HG02970 (cell line): Measurements from ENCODE around the gene NMNAT2.

Source experiments
- ATAC-seq: cut with Tn5 transposase; IDR thresholded peaks from one replicate; pipeline ENCODE4 v1.9.1; 2021; ENCODE audit warnings: mild to moderate bottlenecking, moderate library complexity, moderate number of reproducible peaks; ENCODE audit not compliant: unreplicated experiment, low FRiP score

NMNAT2 gene

DNA sequence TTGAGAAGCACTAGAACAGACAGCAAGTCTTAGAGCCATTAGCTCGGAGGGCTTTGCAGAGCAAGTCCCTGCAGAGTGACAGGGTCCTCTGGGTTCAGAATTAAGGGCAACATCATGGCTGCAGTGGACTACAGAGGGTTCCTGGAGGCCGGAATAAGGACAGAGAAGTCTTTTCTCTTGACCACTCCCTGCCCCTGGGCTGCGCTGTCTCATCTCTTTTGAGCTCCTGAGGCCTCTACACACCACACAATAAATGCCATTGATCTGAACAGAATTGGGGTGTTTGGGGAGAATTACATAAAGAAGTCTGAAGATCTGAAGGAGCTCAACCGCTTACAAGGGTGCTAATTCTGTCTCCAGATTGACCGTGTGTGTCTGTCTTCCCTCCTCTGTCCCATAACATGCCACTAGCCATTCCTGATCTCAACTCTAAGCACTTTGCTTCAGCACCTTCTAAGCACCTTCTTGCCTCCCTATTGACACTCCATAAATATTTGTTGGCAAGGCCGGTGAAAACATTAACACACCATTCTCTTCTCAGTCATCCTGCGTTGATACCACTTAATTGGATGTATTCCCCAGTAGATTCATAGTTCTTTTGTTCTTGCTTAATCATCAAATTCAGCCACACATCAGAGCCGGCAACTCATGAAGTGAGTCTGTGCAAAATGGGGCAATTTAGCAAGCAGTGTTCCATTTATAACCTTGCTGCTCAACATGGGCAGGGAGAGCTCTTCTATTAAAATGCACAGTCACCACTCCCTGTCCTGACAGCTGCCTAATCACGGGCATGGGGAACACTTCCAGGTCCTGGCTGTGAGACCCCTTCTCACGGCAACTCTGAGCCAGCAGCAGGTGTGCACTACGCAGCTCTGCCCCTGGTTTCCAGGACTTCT is 49.7 kb downstream of the NMNAT2 start:
- ATAC-seq, result no peak

DNA sequence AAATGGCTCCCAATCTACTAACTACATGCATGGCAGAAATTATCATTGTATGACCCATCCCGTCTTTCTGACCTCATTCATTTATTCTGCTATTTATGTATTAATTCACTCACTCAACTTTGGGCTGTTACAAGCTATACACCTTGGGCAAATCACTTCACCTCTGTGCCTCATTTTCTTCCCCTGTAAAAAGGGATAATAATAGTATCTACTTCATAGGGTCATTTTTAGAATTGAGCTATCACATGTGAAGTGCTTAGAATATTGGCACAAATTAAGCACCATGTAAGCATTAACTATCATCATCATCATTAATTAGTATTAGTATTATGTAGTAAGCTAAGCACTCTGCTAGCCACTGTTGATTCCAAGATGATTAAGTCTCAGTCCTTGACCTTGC is 52.1 kb downstream of the NMNAT2 start:
- ATAC-seq, result no peak

DNA sequence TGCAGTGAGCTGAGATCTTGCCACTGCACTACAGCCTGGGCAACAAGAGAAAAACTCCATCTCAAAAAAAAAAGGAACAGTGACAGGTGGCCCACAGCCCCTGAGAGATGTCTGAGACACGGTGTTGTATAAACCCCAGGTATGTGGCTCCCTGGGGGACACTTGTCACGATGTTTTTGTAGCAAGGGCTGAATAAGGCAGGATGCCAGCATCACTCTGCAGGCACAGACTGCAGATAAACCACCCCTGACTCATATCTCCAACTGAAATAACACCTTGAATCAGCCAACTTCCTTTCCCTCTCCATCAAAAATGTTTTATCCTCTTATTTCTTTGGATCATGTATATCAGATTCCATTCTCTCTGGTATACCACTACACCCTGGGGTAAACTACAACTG is 52.5 kb downstream of the NMNAT2 start:
- no peak for ATAC-seq

DNA sequence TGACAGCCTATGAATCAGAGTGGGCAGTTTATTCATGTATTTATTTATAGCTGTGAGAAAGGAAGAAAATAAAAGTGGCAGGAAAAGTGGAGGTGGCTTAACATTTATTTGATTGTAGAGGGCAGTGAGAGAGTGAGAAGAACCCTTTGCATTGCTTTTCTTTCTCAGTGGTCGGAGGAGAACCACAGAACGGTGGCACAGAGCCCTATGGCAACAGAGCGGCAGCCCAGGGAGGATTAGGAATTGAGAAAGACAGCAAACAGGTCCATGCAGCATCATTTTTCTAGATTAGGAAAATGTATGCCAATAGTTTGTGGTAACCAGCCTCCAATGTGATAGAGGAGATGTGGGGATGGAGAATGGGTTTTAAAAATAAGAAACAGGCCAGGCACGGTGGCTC is 53.1 kb downstream of the NMNAT2 start:
- no peak for ATAC-seq

DNA sequence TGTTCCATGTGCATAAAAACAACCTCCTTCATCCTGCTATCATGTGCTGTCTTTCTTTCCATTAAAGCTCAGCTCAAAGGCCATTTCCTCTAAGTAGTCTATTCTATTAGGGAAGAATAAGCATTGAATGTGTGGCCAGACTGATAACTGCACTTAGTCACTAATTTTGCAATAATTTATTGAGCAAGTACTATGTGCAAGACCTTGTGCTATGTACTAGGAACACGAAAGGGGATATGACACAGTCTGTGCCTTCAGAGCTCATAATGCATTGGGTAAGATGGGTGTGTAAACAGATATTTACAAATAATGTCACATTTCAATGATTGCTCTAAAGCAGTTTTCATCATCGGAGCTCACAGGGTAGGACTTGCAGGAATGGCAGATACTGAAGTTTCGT is 54.2 kb downstream of the NMNAT2 start:
- no peak for ATAC-seq

DNA sequence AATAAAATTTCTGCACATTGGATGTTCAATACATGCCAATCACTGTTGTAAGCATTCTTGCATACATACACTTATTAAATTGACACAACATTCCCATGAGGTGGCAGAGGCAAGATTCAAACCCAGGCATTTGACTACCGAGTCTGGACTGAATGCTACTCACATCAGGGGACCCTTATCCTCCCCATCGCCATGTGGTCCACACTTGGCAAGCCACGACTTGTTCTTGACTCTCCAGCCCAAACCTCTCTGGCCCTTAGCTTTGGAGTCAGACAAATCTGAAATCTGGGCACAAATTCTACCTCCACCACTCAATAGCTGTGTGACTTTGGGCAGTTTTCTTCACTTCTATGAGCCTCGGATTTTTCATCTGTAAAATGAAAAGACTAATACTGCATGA is 57.1 kb downstream of the NMNAT2 start:
- ATAC-seq, result no peak

DNA sequence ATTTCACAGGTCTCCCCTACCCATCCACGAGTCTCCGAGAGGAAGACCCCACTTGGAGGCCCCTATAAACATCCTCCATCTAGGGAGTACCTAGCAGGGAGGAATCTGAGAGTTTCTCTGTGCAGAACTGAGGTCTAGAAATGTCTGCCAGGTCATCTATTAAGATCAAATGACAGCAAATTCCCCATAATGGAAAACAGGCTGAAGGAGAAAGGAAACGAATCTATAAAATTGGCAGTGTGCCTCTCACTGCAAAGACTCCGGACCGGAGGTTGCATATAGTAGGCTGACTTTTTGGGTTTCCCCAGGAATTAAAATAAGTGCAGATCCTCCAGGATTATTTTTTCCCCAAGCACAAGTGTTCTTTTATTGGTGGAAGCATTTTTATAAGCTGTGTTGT is 57.7 kb downstream of the NMNAT2 start:
- ATAC-seq, result no peak

DNA sequence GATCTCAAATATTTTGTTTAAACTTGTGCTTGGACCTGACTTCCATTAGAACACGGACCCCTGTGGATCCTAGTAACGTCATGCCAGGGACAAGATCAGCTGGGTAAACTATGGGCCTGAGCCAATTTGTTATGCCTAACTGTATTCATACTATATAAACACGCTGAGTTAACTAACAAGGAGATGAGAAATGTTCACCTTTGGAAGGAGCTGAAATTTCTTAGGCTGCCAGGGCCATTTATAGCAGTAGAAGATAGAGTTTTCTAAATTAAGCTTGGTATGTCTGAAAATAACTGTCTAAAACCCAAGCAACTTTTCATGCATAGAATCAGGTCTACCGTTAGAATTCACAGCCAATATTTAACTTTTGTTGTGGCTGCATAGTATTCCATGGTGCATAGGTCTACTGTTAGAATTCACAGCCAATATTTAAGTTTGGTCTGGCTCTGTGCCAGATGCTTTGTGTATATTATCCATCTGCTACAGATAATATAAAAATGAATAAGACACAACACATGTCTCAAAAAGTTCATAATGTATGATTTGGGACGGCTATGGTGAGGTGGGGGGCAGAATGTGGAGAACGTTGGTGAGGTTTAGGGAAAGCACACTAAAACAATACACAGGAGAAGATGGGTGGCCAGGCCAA is 61.5 kb downstream of the NMNAT2 start:
- no peak for ATAC-seq

DNA sequence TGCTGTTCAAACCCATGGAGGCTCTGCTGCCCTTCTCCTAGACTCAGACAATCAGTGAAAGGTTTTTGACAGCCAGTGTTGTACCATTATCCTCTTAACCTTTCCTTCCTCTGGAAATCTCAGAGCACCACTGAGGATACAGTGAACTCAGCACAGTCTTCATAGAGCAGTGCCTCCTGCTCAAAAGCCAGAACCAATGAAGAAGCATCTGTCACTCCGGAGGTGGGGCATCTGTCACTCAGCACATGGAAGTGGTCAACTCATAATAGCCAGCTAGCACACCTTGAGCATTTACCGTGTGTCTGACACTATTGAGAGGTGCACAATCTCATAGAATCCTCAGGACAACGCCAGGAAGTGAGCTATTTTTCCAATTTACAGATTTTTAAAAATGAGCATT is 62.4 kb downstream of the NMNAT2 start:
- no peak for ATAC-seq

DNA sequence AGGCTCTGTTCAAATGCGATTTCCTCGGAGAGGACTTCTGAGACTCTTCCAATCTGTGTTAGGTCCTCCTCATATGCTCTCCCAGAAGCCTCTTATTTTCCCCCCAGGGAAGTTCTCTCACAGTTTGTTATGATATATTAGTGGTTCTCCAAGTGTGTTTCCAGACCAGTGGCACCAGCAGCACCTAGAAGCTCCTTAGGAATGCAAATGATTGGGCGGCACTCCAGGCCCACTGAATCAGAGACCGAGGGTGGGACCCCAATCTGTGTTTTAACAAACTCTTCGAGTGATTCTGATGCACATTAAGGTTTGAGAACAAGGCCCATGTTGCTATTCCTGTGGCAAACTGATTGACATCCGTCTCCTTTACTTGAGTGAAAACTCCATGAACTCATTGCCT is 63.0 kb downstream of the NMNAT2 start:
- no peak for ATAC-seq

DNA sequence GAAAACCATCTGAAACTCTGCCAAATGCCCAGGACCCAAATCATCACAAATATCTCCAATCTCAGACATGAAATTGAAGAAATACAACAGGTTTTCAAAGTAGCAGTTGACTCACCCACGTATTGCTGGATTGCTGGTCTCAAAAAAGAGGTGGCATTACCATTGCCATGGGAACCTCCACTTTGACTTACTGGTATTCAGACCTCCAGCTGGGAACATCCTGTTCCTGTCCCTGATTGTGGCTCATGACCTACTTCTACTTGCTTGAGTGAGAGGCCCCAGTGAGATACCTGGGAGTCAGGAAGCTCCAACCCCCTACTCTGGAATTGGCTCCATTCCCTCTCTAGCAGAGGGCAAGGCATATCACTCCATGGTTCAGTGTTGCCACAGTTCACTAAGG is 64.6 kb downstream of the NMNAT2 start:
- ATAC-seq, result no peak

DNA sequence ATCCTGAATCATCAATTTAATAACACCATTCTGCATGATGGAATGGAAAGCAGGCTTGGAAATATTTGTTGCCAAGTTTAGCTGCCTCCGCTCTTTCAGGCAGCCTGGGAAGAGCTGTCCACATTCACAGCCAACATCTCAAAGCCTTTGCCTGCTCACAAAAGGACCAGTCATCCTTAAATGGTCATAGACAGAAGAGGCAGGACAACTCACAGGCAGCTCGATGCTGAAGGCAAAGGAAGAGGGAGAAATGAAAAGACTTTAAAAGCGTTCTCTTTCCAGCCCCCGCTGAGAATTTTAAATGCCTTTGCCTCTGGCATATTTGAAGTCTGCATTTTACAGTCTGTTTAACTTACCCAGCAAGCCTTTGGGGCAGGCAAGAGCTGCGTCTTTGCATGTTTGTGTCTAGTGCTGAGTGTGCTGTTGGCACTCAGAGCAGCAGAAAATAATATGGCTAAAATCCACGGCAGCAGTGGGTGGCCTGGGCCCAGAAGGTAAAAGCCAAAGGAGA is 68.9 kb downstream of the NMNAT2 start:
- no peak for ATAC-seq

DNA sequence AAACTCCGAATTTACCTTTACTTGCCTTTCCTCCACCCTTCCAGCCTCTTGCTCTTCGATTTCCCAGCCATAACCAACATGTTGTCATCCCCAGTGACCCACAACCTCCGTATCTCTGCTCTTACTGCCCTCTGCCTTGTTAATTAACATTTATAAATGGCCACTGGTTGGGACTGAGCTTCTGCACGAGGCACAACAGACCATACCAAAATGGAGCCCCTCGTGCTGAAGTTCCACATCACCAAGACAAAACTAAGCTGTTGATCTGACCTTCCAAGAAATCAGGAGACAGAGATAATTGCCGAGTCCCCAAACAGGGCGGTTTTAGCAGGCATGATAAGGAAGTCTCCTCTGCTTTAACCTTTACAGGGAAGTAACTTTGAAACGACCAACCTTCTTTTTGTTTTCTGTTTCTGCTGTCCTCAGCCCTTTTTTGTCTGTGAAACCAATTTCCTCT is 71.9 kb downstream of the NMNAT2 start:
- no peak for ATAC-seq

DNA sequence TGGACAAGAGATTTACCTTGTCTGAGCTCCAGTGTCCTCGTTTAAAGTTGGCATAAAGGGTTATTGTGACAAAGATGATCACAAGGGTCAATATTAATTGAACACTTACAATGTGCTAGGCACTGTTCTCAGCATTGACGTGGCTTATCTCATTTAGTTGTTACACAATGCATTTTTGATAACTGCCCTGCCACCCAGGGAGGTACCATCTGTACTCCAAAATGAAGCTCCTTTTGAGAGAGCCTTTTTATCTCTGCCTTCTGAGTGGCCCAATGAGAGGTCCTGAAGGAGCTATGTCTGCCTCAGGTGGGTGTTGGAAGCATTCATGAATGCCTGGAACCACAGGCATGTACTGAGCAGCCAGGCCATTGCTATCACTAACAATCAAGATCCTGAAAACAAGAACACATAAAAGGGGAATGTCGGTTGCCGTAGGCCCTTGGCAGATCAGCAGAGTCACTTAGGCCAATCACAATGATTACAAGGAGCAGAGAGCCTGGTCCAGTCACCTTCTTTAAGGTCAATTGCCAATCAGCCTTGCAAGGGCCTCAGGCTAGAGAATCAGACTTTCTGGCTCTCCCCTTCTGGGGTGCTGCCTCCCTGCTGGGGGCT is 78.5 kb downstream of the NMNAT2 start:
- no peak for ATAC-seq

DNA sequence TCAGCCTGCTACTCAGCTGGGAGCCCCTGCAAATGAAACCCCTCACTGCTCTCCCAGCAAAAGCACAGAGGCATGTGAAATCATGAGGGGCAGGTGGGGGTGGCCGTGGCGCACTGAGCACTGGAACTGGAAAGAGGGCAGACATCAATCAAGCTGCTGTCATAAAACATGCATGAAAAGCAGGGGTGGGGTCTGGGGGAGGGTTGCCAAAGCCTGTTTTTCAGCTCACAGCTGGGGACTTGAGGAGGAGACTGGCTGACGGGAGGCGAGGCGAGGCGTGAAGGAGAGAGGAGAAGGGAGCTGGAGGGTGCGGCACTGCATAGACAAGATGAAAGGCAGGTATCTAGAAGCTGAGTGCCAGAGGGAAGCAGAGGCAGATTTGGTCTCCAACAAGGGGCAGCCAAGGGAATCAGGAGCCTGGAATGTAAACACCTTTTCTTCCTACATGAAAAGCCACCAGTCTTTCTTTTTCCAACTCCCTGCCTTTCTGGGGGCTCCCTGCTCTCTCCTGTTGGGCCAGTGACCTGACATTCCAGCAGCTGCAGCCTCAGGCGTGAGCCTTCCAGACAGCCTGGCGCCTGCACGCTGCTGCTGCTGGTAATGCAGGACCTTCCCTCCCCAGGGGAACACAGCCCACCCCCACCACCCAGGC is 87.0 kb downstream of the NMNAT2 start:
- no peak for ATAC-seq

DNA sequence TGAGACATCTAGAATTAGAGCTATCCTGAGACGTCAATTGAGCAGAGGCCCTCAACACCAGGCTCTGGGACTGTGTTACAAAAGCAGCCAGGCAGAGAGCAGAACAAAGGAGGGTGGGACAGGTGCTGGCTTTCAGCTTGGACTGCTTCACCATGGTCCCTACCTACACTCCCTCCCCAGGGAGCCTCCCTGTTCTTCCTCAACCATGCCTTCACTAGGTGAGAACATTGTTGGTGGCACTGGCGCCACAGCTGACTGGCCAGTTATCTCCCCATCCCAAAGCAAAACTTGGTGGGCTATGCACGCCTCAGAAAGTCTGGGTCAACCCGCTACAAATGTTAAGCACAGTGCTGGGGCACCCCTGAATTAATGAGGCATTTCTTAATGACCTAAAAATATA is 87.8 kb downstream of the NMNAT2 start:
- no peak for ATAC-seq

DNA sequence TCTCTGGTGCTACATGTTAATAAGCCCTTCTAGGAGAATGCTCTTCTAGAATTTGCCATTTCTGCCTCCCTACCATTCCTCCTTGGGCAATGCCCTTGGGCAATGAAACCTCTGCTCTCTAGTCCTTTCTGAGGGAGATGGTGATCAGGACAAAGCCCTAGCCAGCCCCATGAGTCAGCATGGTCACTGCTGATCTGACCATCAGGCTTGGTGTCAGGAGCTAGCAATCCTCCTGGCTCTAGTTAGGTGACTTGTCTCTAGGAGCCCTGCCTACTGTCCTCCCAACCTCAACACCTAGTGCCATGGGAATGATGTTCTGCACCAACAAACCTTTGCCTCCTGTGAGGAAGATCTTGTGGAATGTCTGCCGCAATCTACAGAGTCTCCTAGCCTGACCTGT is 89.8 kb downstream of the NMNAT2 start:
- ATAC-seq, result no peak

DNA sequence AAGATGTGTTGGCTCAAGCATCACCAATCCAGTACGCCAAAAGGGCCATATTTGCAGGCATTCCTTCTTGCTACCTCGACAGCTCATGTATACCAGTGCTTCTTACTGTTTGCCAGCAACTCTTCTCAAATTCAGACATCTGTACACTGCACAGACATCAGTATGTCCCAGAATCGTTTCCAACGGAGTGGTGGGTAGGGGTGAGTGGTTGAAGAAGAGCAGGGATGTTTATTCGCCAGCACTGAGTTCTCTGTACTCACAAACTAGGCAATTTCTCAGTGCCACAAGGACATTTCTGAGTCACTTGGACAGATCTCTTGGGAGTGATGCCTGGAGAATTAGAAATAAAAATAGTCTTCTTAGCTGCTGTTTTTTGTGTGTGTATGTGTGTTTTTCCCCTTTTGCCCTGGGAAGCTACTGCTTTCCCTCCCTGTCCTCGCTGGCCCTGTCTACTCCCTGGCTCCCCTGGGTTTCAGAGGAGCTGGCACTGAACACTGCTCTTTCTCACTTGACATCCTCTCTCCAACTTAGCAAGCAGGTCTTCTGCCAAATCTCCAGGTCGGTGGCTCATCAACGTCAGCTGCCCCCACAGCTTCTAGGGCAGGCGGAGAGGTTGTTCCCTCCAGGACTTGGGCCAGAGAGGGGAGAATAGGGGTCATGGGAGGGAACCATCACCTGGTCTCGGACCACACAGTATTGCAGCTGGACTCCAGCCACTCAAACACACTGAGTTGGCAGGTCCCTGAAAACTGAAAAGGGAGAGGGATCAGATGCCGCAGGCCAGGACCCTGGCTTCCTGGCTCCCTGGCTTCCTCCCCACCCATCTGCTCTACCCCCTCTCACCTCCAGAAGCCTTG is 90.5 kb downstream of the NMNAT2 start:
- no peak for ATAC-seq

DNA sequence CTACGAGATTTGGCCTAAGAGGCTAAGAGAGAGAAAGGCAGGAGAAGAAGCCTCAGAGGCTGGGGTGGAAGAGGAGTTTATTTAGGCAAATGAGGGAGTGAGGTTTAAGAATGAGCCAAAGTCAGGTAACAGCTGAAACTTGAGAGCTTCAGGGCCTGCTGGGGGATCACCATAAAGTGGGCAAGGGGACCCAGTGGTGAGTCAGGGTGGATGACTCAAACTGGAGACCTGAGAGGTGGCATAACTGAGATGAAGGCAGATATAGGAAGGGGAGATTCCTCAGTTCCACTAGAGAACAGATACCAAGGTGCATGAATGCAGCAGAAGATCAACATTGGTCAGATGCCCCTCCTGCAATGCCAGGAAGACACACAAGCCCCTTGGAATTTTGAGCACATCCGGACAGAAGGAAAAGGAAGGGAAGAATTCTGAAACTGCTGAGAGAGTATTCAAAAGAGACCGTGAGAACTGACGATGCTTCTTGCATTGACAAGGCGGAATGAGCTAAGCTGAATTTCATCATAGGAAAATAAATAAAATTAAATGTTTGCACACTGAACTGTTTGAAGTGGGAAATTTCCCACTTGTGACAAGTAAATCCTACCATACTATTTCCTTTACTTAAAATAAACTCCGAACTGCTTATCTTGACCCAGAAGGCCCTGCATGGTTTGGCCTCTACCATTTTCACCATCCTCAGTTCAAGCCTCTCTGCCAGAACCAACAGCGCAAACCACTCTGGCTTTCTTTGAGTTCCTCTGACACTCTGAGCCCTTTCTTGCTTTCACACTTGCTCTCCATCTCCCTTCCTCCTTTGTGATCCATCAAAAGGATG is 94.1 kb downstream of the NMNAT2 start:
- ATAC-seq, result no peak
